GM12872 (cell line): Measurements from ENCODE around the gene SERGEF.

Source experiments
- TF ChIP-seq, protein P1 (sequence below): IDR thresholded peaks from 3 replicates; pipeline ENCODE4 v1.5.1; 2011; ENCODE audit warnings: low read depth, mild to moderate bottlenecking, low read length, moderate library complexity; ENCODE audit not compliant: insufficient read depth

Gene SERGEF

GRCh38 chr11:17930544-17931125 is 82.2 kb downstream of the SERGEF start:
- TF ChIP-seq, protein P1, sequence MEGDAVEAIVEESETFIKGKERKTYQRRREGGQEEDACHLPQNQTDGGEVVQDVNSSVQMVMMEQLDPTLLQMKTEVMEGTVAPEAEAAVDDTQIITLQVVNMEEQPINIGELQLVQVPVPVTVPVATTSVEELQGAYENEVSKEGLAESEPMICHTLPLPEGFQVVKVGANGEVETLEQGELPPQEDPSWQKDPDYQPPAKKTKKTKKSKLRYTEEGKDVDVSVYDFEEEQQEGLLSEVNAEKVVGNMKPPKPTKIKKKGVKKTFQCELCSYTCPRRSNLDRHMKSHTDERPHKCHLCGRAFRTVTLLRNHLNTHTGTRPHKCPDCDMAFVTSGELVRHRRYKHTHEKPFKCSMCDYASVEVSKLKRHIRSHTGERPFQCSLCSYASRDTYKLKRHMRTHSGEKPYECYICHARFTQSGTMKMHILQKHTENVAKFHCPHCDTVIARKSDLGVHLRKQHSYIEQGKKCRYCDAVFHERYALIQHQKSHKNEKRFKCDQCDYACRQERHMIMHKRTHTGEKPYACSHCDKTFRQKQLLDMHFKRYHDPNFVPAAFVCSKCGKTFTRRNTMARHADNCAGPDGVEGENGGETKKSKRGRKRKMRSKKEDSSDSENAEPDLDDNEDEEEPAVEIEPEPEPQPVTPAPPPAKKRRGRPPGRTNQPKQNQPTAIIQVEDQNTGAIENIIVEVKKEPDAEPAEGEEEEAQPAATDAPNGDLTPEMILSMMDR, result no peak

GRCh38 chr11:17929171-17929570 is 83.7 kb downstream of the SERGEF start:
- TF ChIP-seq, protein P1, result no peak

DNA sequence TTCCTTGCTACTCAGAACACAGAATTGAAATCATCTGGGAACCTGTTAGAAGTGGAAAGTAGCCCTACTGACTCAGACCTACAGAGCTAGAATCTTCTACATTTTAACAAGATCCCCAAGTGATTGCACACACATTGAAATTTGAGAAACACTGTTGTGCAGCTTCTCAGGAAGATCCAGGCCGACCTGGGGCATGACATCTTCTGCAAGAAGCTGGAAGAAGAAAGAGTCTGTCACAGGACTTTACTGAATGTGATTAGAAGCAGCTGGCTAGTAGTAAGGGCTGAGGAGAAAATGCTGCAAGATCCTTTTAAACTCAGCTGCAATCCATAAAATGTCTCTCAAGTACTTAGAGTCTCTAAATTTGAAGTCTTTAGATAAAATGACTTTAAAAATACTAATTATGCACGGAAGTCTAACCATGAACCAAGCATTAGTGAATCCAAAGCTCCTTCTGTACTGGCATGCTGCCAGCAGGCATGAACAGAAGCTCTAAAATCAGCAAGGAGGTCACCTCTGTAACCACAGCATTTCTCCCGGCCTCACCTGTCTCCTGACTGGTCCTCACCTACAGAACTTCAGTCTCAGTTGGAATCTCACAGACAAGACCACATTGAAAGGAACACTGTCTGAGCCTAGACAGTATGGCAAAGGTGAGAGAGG is 85.0 kb downstream of the SERGEF start:
- TF ChIP-seq, protein P1, result no peak

GRCh38 chr11:17927041-17927440 is 85.8 kb downstream of the SERGEF start:
- TF ChIP-seq, protein P1, result no peak

DNA sequence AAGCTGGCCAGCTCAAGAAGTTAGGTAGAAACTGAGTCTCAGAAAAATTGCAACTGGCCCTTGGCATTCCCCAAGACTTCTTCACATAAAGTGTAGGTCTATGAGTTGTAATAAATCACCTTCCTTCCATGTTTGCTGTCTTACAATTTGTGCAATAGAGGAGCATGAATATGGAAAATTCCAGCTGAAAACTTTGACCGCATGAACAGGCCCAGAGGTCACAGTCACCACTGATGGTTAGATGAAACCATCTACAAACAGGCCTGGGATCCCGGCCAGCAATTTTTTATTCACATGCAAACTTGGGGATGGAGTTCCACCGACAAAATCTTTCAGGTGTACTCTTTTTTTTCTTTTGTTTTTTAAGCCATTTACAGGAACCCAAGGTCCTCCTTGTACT is 88.1 kb downstream of the SERGEF start:
- TF ChIP-seq, protein P1, result no peak

DNA sequence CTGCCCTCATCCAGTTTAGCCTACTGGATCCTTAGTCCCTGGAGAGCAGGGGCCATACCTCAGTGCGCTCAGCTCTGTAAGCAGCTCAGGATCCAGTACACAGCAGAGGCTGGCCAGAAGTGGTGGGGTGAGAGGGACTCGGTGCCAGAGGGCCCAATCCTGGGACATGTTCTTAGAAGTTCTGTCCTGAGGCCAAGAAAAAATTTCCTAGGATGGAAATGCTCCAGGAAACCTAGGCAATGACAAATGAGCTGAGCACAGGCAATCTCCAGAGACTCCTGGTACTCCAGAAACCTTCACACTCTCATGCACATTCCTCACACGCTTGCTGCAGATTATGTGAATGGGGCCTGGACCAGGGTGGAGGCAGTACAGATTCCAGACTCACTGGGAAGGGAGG is 89.6 kb downstream of the SERGEF start:
- TF ChIP-seq, protein P1, result no peak

DNA sequence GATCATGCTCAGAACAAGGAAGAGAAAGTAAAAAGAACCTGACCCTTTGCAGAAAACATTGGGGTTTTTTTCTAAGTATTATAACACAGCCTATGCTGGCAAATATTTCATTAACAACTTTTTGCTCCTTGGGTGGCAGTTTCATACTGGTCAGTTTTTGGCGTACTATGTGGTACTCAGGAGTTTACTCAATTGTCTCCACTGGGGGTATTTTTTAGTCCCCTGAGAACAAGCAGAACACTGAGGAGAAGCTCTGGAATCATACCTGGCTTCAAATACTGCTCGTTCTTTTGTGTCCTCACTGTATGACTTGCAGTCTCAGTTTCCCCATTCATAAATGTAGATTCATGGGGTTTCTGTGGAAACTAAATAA is 90.4 kb downstream of the SERGEF start:
- TF ChIP-seq, protein P1, result no peak
